Keratinocyte (primary cell): ENCODE measurements around the gene EHD3. TPM values are rescaled to one million over a fixed set of nuclear protein-coding genes. Genes with fewer than 3 reads are reported as not detected.

ENCODE experiments used
- DNase-seq: peaks from one replicate; pipeline ENCODE4 v3.0.0-alpha.2; 2011; ENCODE audit warnings: low read depth, missing footprints, low spot score
- FAIRE-seq: peaks from 2 replicates; lab custom pipeline; 2011; peaks lifted over from hg19 to GRCh38; lab: Jason Lieb, UNC
- H2AFZ ChIP-seq: 2 replicates; pipeline ENCODE4 v1.6.0; 2012; ENCODE audit warnings: low read length, control low read depth, inconsistent platforms; ENCODE audit not compliant: control insufficient read depth
- H3K27ac ChIP-seq: 2 replicates; pipeline ENCODE4 v1.5.1; 2011; ENCODE audit warnings: low read length; ENCODE audit not compliant: control insufficient read depth, insufficient read depth
- H3K27me3 ChIP-seq: 3 replicates; pipeline ENCODE4 v1.6.0; 2011; ENCODE audit warnings: low read length; ENCODE audit not compliant: control insufficient read depth, insufficient read depth; ENCODE audit errors: extremely low read depth
- H3K36me3 ChIP-seq, 2 experiments: 2 replicates in 1 of 2; 3 replicates in 1 of 2; pipeline ENCODE4 v1.5.1; 2011; ENCODE audit warnings: low read length in 2 of 2, mild to moderate bottlenecking in 1 of 2; ENCODE audit not compliant: control insufficient read depth in 2 of 2, insufficient read depth in 2 of 2; ENCODE audit errors: extremely low read depth in 1 of 2
- H3K4me1 ChIP-seq: 3 replicates; pipeline ENCODE4 v1.5.1; 2011; ENCODE audit warnings: low read length; ENCODE audit not compliant: control insufficient read depth, insufficient read depth; ENCODE audit errors: extremely low read depth
- H3K4me2 ChIP-seq: 3 replicates; pipeline ENCODE4 v1.6.0; 2011; ENCODE audit warnings: low read depth, low read length; ENCODE audit not compliant: control insufficient read depth, insufficient read depth; ENCODE audit errors: extremely low read depth
- H3K4me3 ChIP-seq, 3 experiments: fragments of 200-600 bp in 1 of 3; sonication (generic) in 1 of 3; 2 replicates in 2 of 3; 3 replicates in 1 of 3; pipeline ENCODE4 v1.5.1; 2011 to 2016; ENCODE audit warnings: low read length in 3 of 3, mild to moderate bottlenecking in 3 of 3, control low read depth in 2 of 3, inconsistent platforms in 1 of 3, low read depth in 1 of 3, mixed read lengths in 1 of 3, mixed run types in 1 of 3, moderate library complexity in 1 of 3; ENCODE audit not compliant: control insufficient read depth in 2 of 3, insufficient read depth in 2 of 3; ENCODE audit errors: extremely low read depth in 1 of 3
- H3K79me2 ChIP-seq: 2 replicates; pipeline ENCODE4 v1.6.0; 2012; ENCODE audit warnings: low read length; ENCODE audit not compliant: control insufficient read depth, insufficient read depth
- H3K9ac ChIP-seq: 3 replicates; pipeline ENCODE4 v1.6.0; 2011; ENCODE audit warnings: low read length; ENCODE audit not compliant: control insufficient read depth, insufficient read depth; ENCODE audit errors: extremely low read depth
- H3K9me1 ChIP-seq: 3 replicates; pipeline ENCODE4 v1.6.0; 2011; ENCODE audit warnings: low read length; ENCODE audit not compliant: control insufficient read depth, insufficient read depth; ENCODE audit errors: extremely low read depth
- H3K9me3 ChIP-seq: 2 replicates; pipeline ENCODE4 v1.5.1; 2012; ENCODE audit warnings: low read depth, low read length; ENCODE audit not compliant: control insufficient read depth
- H4K20me1 ChIP-seq: 3 replicates; pipeline ENCODE4 v1.6.0; 2011; ENCODE audit warnings: low read length; ENCODE audit not compliant: control insufficient read depth, insufficient read depth; ENCODE audit errors: extremely low read depth
- CTCF ChIP-seq, 3 experiments: IDR thresholded peaks in 1 of 3; conservative IDR thresholded peaks in 1 of 3; optimal IDR thresholded peaks in 1 of 3; 2 replicates in 2 of 3; 3 replicates in 1 of 3; pipeline versions ENCODE3 to v1.5.1; 2011; ENCODE audit warnings: low read length in 3 of 3, mild to moderate bottlenecking in 3 of 3, moderate library complexity in 2 of 3, control low read depth in 1 of 3, inconsistent platforms in 1 of 3; ENCODE audit not compliant: insufficient read depth in 2 of 3; ENCODE audit errors: extremely low read depth in 1 of 3
- EZH2 ChIP-seq: IDR thresholded peaks from one replicate; pipeline ENCODE4 v1.6.1; 2012; ENCODE audit warnings: inconsistent platforms, mild to moderate bottlenecking, low read length, moderate library complexity
- dilution Hi-C: fragments of 300-500 bp; cut with MboI; formaldehyde crosslinking; loops from one replicate; pipeline ENCODE4 v1.7.0; 2020; ENCODE audit warnings: low sequenced_read_pairs; ENCODE audit not compliant: extremely low pct_ligation_motif_present
- polyA plus RNA-seq, 5 experiments: library from polyadenylated mRNA; depleted of rRNA in 3 of 5; stranded (reverse) in 3 of 5; stranded (forward) in 1 of 5; unstranded in 1 of 5; fragments of >200 nt; gene quantifications; 1 replicate in 1 of 5; 2 replicates in 3 of 5; 3 replicates in 1 of 5; pipeline versions ENCODE4 v1.2.1 to v1.2.3, GENCODE V29; 2011 to 2012; ENCODE audit warnings: missing spikeins in 2 of 5, low read depth in 1 of 5, low replicate concordance in 1 of 5

The EHD3 gene
- polyA plus RNA-seq, 1 donor (not counting 4 experiments of a cell fraction or from before 2014, with no cell fraction given) = 5.1 TPM

DNA sequence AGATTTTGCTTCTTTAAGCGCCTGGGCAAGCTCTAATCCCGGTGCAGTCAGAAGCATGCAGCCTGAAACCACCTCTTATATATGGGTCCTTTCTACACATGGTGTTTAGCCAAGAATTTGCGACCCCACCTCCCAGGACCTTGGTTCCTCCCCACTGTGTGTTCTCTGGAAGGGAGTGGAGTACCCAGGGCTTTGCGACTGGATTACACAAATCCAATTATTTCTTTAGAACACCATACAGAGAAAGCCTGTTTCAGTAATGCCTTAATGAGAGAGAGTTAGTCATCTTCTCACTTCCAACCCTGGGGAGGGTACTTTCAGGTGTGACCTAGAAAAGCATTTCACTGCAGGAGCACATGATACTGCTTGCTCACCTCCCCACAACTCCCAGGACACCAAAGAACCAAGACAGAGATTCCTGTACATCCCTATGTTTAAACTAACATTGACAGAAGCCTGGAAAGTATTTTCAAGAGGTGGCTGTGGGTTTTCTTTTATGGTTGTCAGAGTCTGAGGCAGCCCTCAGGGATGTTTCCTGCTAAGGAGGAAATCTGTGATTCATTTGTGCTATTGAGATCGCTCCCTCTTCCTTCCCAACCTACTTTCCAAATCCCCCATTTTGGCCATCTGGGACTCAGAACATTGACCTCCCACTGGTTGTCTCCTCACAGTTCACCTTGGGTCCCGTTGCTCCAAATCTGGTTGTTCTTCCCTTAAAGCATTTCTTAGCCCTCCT lies 16.3 kb upstream of the EHD3 start, which contains the start of gene CAPN14:
TSS of gene CAPN14 (minus strand) at position 51 of the 736 bp plus-strand sequence. CDS start 12,068 bp downstream, outside the sequence.
- Histone ChIP-seq H3K9me1 (no peaks in the 10 kb centered on the region), H3K36me3 (no peaks in the 10 kb centered on the region), H3K27ac (peak within 1 kb of the TSS; percentile 22), H3K9ac (no peak within 1 kb of the TSS), H3K27me3 (no peaks in the 10 kb centered on the region), H2AFZ (no peak within 1 kb of the TSS), H4K20me1 (no peaks in the 10 kb centered on the region), H3K9me3 (no peaks in the 10 kb centered on the region), H3K79me2 (no peaks in the 10 kb centered on the region), H3K4me1 (peaks cover 11% of the 10 kb centered on the region), H3K4me2 (peak within 1 kb of the TSS; percentile 6), H3K4me3 (no peak within 1 kb of the TSS)
- dilution Hi-C loops = no loop called here
- DNase-seq (no peak), FAIRE-seq (peak; percentile 56)
- TF ChIP-seq CTCF (optimal IDR thresholded peaks at IDR 0.05 in 1 of 3, IDR thresholded peaks at IDR 0.05 in 1 of 3, conservative IDR thresholded peaks at IDR 0.05 in 1 of 3; ENCODE audit: extremely low read depth in 1 of 3, insufficient read depth in 2 of 3, low read length in 3 of 3) (no peak), EZH2 (no peak)

GRCh38 chr2:31219131-31219969 lies 14.6 kb upstream of the EHD3 start:
- H3K27me3 ChIP-seq = no peaks in the 10 kb centered on the region
- DNase-seq (no peak), FAIRE-seq (no peak)
- H3K9me1 ChIP-seq = no peaks in the 10 kb centered on the region
- no peak overlapping the region for H3K4me2 ChIP-seq
- H3K9ac ChIP-seq = no peak overlapping the region
- H3K27ac ChIP-seq = no peak overlapping the region
- no peaks in the 10 kb centered on the region for H3K9me3 ChIP-seq
- H4K20me1 ChIP-seq = no peaks in the 10 kb centered on the region
- dilution Hi-C loops = no loop called here
- no peak overlapping the region for H2AFZ ChIP-seq
- no peaks in the 10 kb centered on the region for H3K79me2 ChIP-seq
- H3K36me3 ChIP-seq = no peaks in the 10 kb centered on the region
- H3K4me1 ChIP-seq = peaks cover 11% of the 10 kb centered on the region
- no peak for TF ChIP-seq EZH2
- no peak for TF ChIP-seq CTCF (optimal IDR thresholded peaks at IDR 0.05 in 1 of 3, IDR thresholded peaks at IDR 0.05 in 1 of 3, conservative IDR thresholded peaks at IDR 0.05 in 1 of 3; ENCODE audit: extremely low read depth in 1 of 3, insufficient read depth in 2 of 3, low read length in 3 of 3)
- H3K4me3 ChIP-seq = no peak overlapping the region
